Measurements from ENCODE around the gene MAP2K5.

Gene MAP2K5

DNA sequence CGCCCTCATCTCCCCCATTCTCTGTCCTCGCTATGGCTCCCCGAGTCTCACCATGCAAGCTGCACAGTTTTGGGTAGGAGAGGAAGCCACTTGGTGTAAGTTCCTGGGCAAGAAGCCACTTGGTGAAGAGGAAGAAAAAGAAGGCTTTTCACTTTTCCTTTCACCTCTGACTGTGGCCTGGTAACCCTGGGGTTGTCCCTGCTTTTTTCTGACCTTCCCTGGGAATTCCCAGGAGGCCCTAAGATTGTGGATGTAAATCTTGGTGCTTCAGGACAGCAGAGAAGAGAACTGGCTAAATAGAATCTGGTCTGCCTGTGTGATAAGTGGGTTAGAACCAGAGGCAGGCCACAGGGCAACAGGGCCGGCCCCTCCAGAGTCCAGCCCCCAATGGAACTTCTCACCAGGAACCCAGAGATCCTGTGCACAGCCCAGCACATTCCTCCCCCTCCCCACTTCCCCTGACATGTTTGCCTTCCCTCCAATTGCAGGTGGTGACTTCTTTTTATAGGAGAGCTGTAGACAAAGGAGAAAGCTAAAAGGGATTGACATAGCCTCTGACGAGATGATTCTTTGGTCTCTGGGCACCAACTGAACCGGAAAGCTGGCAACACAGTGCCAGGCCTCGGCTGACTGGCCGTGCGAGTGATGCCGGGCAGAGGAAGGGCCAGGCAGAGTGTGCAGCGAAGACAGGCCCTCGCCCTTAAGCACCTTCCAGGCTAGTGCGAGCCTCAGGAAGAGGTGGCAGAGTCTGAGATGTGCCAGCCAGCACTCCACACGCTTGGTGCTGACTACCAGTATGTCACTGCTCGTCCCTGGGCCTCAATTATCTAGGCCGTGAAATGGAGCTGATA lies 263.4 kb downstream of the MAP2K5 start:
- TF ChIP-seq, protein P1, sequence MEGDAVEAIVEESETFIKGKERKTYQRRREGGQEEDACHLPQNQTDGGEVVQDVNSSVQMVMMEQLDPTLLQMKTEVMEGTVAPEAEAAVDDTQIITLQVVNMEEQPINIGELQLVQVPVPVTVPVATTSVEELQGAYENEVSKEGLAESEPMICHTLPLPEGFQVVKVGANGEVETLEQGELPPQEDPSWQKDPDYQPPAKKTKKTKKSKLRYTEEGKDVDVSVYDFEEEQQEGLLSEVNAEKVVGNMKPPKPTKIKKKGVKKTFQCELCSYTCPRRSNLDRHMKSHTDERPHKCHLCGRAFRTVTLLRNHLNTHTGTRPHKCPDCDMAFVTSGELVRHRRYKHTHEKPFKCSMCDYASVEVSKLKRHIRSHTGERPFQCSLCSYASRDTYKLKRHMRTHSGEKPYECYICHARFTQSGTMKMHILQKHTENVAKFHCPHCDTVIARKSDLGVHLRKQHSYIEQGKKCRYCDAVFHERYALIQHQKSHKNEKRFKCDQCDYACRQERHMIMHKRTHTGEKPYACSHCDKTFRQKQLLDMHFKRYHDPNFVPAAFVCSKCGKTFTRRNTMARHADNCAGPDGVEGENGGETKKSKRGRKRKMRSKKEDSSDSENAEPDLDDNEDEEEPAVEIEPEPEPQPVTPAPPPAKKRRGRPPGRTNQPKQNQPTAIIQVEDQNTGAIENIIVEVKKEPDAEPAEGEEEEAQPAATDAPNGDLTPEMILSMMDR (IDR thresholded peaks at IDR 0.05; ENCODE audit: low read depth, low read length) = no peak
- in situ Hi-C loops (cut with HindIII; ENCODE audit: low sequenced_read_pairs) = no loop called here
- H3K4me3 ChIP-seq (ENCODE audit: low read depth, low read length) = no peak overlapping the region
- no peak for DNase-seq (ENCODE audit: low read depth, low spot score)

- DNase-seq (ENCODE audit: low read depth, low spot score) = no peak
- H3K4me3 ChIP-seq (ENCODE audit: low read depth, low read length) = no peak overlapping the region
- TF ChIP-seq, protein P1 (IDR thresholded peaks at IDR 0.05; ENCODE audit: low read depth, low read length) = no peak
- in situ Hi-C loops (cut with HindIII; ENCODE audit: low sequenced_read_pairs) = no loop called here
Measured at GRCh38 chr15:67806536-67806935, 264.0 kb downstream of the MAP2K5 start.

GRCh38 chr15:67807141-67807540 lies 264.6 kb downstream of the MAP2K5 start:
- TF ChIP-seq, protein P1 (IDR thresholded peaks at IDR 0.05; ENCODE audit: low read depth, low read length) = no peak
- in situ Hi-C loops (cut with HindIII; ENCODE audit: low sequenced_read_pairs) = no loop called here
- H3K4me3 ChIP-seq (ENCODE audit: low read depth, low read length) = no peak overlapping the region
- DNase-seq (ENCODE audit: low read depth, low spot score) = no peak

- TF ChIP-seq, protein P1 (IDR thresholded peaks at IDR 0.05; ENCODE audit: low read depth, low read length) = no peak
Measured at GRCh38 chr15:67807836-67808235, 265.3 kb downstream of the MAP2K5 start.

GRCh38 chr15:67808821-67809220 lies 266.3 kb downstream of the MAP2K5 start:
- TF ChIP-seq, protein P1 (IDR thresholded peaks at IDR 0.05; ENCODE audit: low read depth, low read length) = no peak
- H3K4me3 ChIP-seq (ENCODE audit: low read depth, low read length) = no peak overlapping the region
- DNase-seq (ENCODE audit: low read depth, low spot score) = no peak
- in situ Hi-C loops (cut with HindIII; ENCODE audit: low sequenced_read_pairs) = no loop called here

More at GRCh38 chr15:67807836-67808235, 265.3 kb downstream of the MAP2K5 start:
- no peak for DNase-seq (ENCODE audit: low read depth, low spot score)
- in situ Hi-C loops (cut with HindIII; ENCODE audit: low sequenced_read_pairs) = no loop called here
- H3K4me3 ChIP-seq (ENCODE audit: low read depth, low read length) = no peak overlapping the region

GRCh38 chr15:67809441-67809840 lies 266.9 kb downstream of the MAP2K5 start:
- H3K4me3 ChIP-seq (ENCODE audit: low read depth, low read length) = no peak overlapping the region
- TF ChIP-seq, protein P1 (IDR thresholded peaks at IDR 0.05; ENCODE audit: low read depth, low read length) = no peak
- no peak for DNase-seq (ENCODE audit: low read depth, low spot score)
- in situ Hi-C loops (cut with HindIII; ENCODE audit: low sequenced_read_pairs) = no loop called here
